Panc1 (cell line): ENCODE measurements around the gene SND1. TPM values are rescaled to one million over a fixed set of nuclear protein-coding genes. Genes with fewer than 3 reads are reported as not detected.

Experiments
- ATAC-seq: fragments of 200-7000 bp; cut with Tn5 transposase; 2 replicates; pipeline ENCODE4 v1.9.1; 2020; ENCODE audit warnings: mild to moderate bottlenecking, moderate library complexity
- BruUV-seq: library from RNA; stranded (reverse); fragments of 400-500 nt; replicated peaks from 2 replicates; lab custom pipeline; 2021; lab: Mats Ljungman, UMichigan
- CTCF ChIA-PET: fragments of 300-600 bp; sonication (Branson Sonifier 250); formaldehyde crosslinking; loops from one replicate; lab custom pipeline; 2022; ENCODE audit warnings: antibody characterized with exemption; lab: Charles Lee
- POLR2A ChIA-PET: fragments of 300-600 bp; sonication (Branson Sonifier 250); formaldehyde crosslinking; loops from one replicate; lab custom pipeline; 2022; ENCODE audit warnings: antibody characterized with exemption; lab: Charles Lee
- DNase-seq: peaks from one replicate; pipeline ENCODE4 v3.0.0-alpha.2; 2010; ENCODE audit warnings: low read depth, low spot score
- H3K27ac ChIP-seq: 2 replicates; pipeline ENCODE4 v1.5.1; 2011; ENCODE audit warnings: mild to moderate bottlenecking, low read length, inconsistent platforms
- H3K27me3 ChIP-seq: fragments of 200-500 bp; sonication (Bioruptor generic); 2 replicates; pipeline ENCODE4 v1.6.0; 2014; ENCODE audit warnings: low read length, inconsistent platforms; ENCODE audit not compliant: control insufficient read depth, insufficient read depth
- H3K36me3 ChIP-seq: fragments of 200-500 bp; sonication (Bioruptor generic); 2 replicates; pipeline ENCODE4 v1.5.1; 2014; ENCODE audit warnings: inconsistent platforms, mild to moderate bottlenecking, low read length, moderate library complexity; ENCODE audit not compliant: control insufficient read depth, insufficient read depth
- H3K4me1 ChIP-seq: 2 replicates; pipeline ENCODE4 v1.5.1; 2011; ENCODE audit warnings: inconsistent platforms, mild to moderate bottlenecking, low read length, moderate library complexity; ENCODE audit not compliant: control insufficient read depth, insufficient read depth
- H3K4me3 ChIP-seq, 2 experiments: 2 replicates each; pipeline ENCODE4 v1.5.1; 2011 to 2012; ENCODE audit warnings: low read depth in 2 of 2, low read length in 2 of 2, mild to moderate bottlenecking in 2 of 2, inconsistent platforms in 1 of 2, moderate library complexity in 1 of 2
- H3K9me3 ChIP-seq: fragments of 200-500 bp; sonication (Bioruptor generic); 2 replicates; pipeline ENCODE4 v1.5.1; 2014; ENCODE audit warnings: low read depth, mild to moderate bottlenecking, inconsistent platforms, low read length, moderate library complexity; ENCODE audit not compliant: control insufficient read depth, insufficient read depth
- CTCF ChIP-seq: fragments of 450-650 bp; IDR thresholded peaks from 2 replicates; pipeline ENCODE4 v1.5.1; 2017; ENCODE audit warnings: mild to moderate bottlenecking
- POLR2AphosphoS5 ChIP-seq: IDR thresholded peaks from 2 replicates; pipeline ENCODE4 v1.6.1; 2012; ENCODE audit warnings: mild to moderate bottlenecking, low read depth, low read length, moderate library complexity
- REST ChIP-seq, 2 experiments: IDR thresholded peaks; 2 replicates each; pipeline ENCODE4 v1.6.1; 2011 to 2012; ENCODE audit warnings: low read depth in 2 of 2, control low read depth in 1 of 2, low read length in 1 of 2, mild to moderate bottlenecking in 1 of 2, moderate library complexity in 1 of 2; ENCODE audit not compliant: insufficient read depth in 1 of 2
- SIN3A ChIP-seq: IDR thresholded peaks from 2 replicates; pipeline ENCODE4 v1.6.1; 2012; ENCODE audit warnings: low read depth, mild to moderate bottlenecking, low read length, moderate library complexity, borderline replicate concordance; ENCODE audit not compliant: insufficient read depth
- TCF7L2 ChIP-seq: IDR thresholded peaks from 2 replicates; pipeline ENCODE4 v1.6.1; 2011; ENCODE audit warnings: mild to moderate bottlenecking, low read depth, low read length, inconsistent platforms
- in situ Hi-C: cut with HindIII; loops from 2 replicates; pipeline ENCODE4 v1.10.0; 2016; ENCODE audit warnings: low sequenced_read_pairs, low pct_unique_long_range_greater_than_20kb
- intact Hi-C: fragments of 100-400 bp; cut with micrococcal nuclease; formaldehyde crosslinking; loops from one replicate; pipeline ENCODE4 v1.10.0; 2022; ENCODE audit not compliant: unreplicated experiment
- total RNA-seq: library from RNA; stranded (reverse); gene quantifications from one replicate; pipeline ENCODE4 v1.2.1, GENCODE V29; 2021; ENCODE audit not compliant: unreplicated experiment

The SND1 gene
- total RNA-seq, 1 experiment from 2014 or later = 176 TPM

DNA sequence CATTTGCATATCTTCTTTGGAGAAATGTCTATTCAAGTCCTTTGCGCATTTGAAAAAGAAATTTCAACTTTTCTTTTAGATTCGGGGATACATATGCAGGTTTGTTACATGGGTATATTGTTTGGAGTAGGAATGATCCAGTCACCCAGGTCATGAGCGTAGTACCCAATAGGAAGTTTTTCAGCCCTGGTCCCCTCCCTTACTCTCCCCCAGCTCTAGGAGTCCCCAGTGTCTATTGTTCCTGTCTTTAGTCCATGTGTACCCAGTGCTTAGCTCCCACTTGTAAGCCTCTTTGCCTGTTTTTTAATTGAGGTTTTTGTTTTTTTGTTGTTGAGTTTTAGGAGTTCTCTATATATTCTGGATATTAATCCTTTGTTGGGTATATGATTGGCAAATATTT lies 63.3 kb downstream of the SND1 start:
- ATAC-seq (no peak), DNase-seq (no peak)
- peaks cover 8% of the 10 kb centered on the region for H3K9me3 ChIP-seq
- no peak overlapping the region for H3K4me3 ChIP-seq
- H3K4me1 ChIP-seq = no peaks in the 10 kb centered on the region
- intact Hi-C loops = no loop called here
- H3K27ac ChIP-seq = no peak overlapping the region
- peaks cover 10% of the 10 kb centered on the region for H3K36me3 ChIP-seq
- BruUV-seq = no TSS peak
- no peak for TF ChIP-seq CTCF
- no peak for TF ChIP-seq POLR2AphosphoS5
- TF ChIP-seq REST (IDR thresholded peaks at IDR 0.05; ENCODE audit: insufficient read depth in 1 of 2, low read depth in 2 of 2, low read length in 1 of 2) = no peak
- in situ Hi-C loops = no loop called here
- POLR2A ChIA-PET = no interaction called here
- H3K27me3 ChIP-seq = no peaks in the 10 kb centered on the region
- CTCF ChIA-PET = no interaction called here

DNA sequence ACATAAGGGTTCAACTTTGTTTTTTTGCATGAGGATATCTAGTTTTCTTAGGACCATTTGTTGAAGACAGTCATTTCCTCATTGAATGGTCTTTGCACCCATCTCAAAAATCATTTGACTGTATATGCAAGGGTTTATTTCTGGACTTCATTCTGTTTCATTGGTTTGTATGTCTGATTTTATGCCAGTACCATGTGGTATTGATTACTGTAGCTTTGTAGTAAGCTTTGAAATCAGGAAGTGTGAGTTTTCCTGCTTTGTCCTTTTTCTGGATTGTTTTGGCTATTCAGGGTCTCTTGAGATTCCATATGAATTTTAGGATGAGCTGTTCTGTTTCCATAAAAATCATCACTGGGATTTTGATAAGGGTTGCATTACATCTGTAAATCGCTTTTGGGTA lies 63.9 kb downstream of the SND1 start:
- no peak overlapping the region for H3K27ac ChIP-seq
- peaks cover 12% of the 10 kb centered on the region for H3K36me3 ChIP-seq
- no peaks in the 10 kb centered on the region for H3K27me3 ChIP-seq
- BruUV-seq = no TSS peak
- no peak for DNase-seq
- peaks cover 3% of the 10 kb centered on the region for H3K9me3 ChIP-seq
- no peak for TF ChIP-seq SIN3A
- no peak for TF ChIP-seq POLR2AphosphoS5
- TF ChIP-seq CTCF = no peak
- TF ChIP-seq REST (IDR thresholded peaks at IDR 0.05; ENCODE audit: insufficient read depth in 1 of 2, low read depth in 2 of 2, low read length in 1 of 2) = no peak
- TF ChIP-seq TCF7L2 = no peak
- POLR2A ChIA-PET = no interaction called here
- intact Hi-C loops = no loop called here
- CTCF ChIA-PET = no interaction called here
- ATAC-seq = no peak
- in situ Hi-C loops = no loop called here
- no peaks in the 10 kb centered on the region for H3K4me1 ChIP-seq
- no peak overlapping the region for H3K4me3 ChIP-seq
